Peyer's patch (tissue), 4 donors: ENCODE results near the gene MYO18B. TPM values are rescaled to one million over a fixed set of nuclear protein-coding genes. Genes with fewer than 3 reads are reported as not detected.

Source experiments
- DNase-seq, 3 donors: peaks; one replicate each; pipeline ENCODE4 v3.0.0-alpha.2; 2017 to 2019
- H3K27ac ChIP-seq, 4 donors: fragments of 200-600 bp; sonication (generic); one replicate each; pipeline ENCODE4 v1.5.1; 2016 to 2019
- H3K27me3 ChIP-seq, 2 donors: fragments of 200-600 bp; sonication (generic); one replicate each; pipeline ENCODE4 v1.5.1; 2019
- H3K36me3 ChIP-seq, 3 donors: fragments of 200-600 bp; sonication (generic); one replicate each; pipeline ENCODE4 v1.5.1; 2016 to 2019
- H3K4me1 ChIP-seq, 4 donors: fragments of 200-600 bp; sonication (generic); one replicate each; pipeline ENCODE4 v1.5.1; 2016 to 2019
- H3K4me3 ChIP-seq, 4 donors: fragments of 200-600 bp; sonication (generic); 1 replicate in 3 of 4; 2 replicates in 1 of 4; pipeline ENCODE4 v1.5.1; 2016 to 2019; ENCODE audit warnings: mild to moderate bottlenecking in 1 of 4
- H3K9me3 ChIP-seq, 4 donors: fragments of 200-600 bp; sonication (generic); one replicate each; pipeline ENCODE4 v1.5.1; 2016 to 2019; ENCODE audit warnings: mild to moderate bottlenecking in 1 of 4
- POLR2A ChIP-seq, 2 donors: fragments of 450-650 bp; IDR thresholded peaks; one replicate each; pipeline ENCODE4 v1.5.1; 2017; ENCODE audit warnings: antibody characterized with exemption in 2 of 2, mild to moderate bottlenecking in 2 of 2, moderate library complexity in 2 of 2
- total RNA-seq, 4 donors: library from RNA; depleted of rRNA; stranded (reverse); fragments of >200 nt; gene quantifications; one replicate each; pipeline ENCODE4 v1.1.0, GENCODE V29; 2016
- TF ChIP-seq, protein P1 (sequence below), 6 experiments: fragments of 450-650 bp in 4 of 6; fragments of 200-600 bp in 2 of 6; sonication (generic) in 1 of 6; IDR thresholded peaks; one replicate each; pipeline ENCODE4 v1.5.1; 2017 to 2019; ENCODE audit warnings: antibody characterized with exemption in 6 of 6, mild to moderate bottlenecking in 3 of 6, moderate library complexity in 1 of 6

The MYO18B gene
- total RNA-seq, 4 donors from 2014 or later = 0.28 to 0.83 TPM; not detected in 2

DNA sequence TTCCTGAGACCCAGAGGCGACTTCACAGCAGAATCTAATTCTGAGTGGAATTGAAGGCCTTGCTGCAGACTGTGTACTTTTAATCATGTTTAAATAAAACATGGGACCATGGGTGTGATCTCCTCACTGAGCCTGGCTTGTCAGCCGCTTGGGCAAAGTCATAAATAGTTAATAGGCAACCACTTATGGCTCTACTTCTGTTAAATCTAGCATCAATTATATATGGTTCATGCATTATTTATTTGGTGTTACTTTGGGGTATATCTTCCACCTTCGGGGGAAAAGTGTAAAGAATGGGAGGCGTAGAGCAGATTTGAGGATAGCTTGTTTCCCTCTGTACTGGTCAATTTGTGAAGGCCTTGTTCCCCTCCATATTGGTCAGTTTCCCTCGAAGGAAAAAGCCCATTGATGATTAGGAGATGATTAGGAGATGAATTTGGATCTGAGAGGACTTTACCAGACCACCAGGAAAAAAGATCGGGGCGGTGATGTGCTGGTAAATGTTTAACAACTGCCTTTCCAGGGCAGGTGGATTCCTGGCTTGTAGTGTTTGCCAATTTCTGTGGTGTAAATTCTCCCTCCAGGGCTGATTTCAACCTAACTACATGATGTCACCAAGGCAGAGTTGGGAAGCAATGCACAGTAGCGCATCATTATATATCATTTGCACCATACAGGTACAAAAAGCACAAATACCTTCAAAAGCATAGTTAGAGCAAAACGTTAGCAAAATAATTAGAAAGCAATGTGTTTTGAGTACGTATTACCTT is 223.2 kb downstream of the MYO18B start:
- no peaks in the 10 kb centered on the region for H3K36me3 ChIP-seq
- no peaks in the 10 kb centered on the region for H3K9me3 ChIP-seq
- no peaks in the 10 kb centered on the region for H3K4me1 ChIP-seq
- no peak for DNase-seq
- no peak overlapping the region for H3K27ac ChIP-seq
- no peak overlapping the region for H3K4me3 ChIP-seq
- TF ChIP-seq, protein P1, sequence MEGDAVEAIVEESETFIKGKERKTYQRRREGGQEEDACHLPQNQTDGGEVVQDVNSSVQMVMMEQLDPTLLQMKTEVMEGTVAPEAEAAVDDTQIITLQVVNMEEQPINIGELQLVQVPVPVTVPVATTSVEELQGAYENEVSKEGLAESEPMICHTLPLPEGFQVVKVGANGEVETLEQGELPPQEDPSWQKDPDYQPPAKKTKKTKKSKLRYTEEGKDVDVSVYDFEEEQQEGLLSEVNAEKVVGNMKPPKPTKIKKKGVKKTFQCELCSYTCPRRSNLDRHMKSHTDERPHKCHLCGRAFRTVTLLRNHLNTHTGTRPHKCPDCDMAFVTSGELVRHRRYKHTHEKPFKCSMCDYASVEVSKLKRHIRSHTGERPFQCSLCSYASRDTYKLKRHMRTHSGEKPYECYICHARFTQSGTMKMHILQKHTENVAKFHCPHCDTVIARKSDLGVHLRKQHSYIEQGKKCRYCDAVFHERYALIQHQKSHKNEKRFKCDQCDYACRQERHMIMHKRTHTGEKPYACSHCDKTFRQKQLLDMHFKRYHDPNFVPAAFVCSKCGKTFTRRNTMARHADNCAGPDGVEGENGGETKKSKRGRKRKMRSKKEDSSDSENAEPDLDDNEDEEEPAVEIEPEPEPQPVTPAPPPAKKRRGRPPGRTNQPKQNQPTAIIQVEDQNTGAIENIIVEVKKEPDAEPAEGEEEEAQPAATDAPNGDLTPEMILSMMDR (IDR thresholded peaks at IDR 0.05) = no peak
- no peak for TF ChIP-seq POLR2A (IDR thresholded peaks at IDR 0.05)
- H3K27me3 ChIP-seq = no peaks in the 10 kb centered on the region

DNA sequence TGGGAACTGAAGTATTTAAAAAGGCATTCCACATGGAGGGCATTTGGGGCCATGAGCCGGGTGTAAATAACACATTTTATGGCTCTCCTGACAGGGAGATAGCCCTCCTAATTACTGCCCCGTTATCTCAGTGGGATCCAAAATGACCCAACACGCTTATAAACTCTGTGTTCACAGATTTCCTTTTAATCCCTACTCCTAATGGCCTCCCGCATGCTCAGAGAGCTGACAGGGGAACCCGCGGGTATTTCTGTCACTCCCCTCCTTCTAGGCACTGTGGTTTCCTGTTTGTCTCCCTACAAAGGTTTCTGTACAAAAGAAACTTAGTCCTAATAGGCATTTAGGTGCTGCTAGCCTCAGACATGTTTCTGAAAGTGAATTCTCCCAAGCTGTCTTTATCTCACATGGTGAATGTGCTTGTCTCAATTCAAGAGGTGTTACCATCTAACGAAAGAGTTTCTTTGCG is 224.5 kb downstream of the MYO18B start:
- Histone ChIP-seq H3K9me3 (no peaks in the 10 kb centered on the region), H3K27me3 (no peaks in the 10 kb centered on the region), H3K4me1 (no peaks in the 10 kb centered on the region), H3K36me3 (no peaks in the 10 kb centered on the region), H3K27ac (no peak overlapping the region), H3K4me3 (no peak overlapping the region)
- DNase-seq = no peak
- TF ChIP-seq, protein P1 (IDR thresholded peaks at IDR 0.05) = no peak
- no peak for TF ChIP-seq POLR2A (IDR thresholded peaks at IDR 0.05)

DNA sequence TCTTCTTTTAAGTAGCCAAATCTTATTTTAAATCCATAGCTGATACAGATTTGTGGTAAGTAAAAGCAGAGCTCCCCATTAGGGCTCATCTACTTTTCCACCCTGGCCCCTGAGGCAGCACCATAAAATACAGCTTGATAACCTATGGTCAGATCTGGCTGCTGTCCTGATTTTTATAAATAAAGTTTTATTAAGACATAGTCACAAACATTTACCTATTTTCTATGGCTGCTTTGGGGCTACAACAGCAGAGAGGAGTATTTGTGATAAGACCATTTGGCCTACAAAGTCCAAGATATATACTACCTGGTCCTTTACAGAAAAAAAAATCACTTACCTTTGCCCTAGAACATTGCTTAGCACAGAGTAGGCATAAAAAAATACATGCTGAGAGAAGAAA is 227.3 kb downstream of the MYO18B start:
- Histone ChIP-seq H3K4me1 (no peaks in the 10 kb centered on the region), H3K27ac (no peak overlapping the region), H3K36me3 (no peaks in the 10 kb centered on the region), H3K9me3 (no peaks in the 10 kb centered on the region), H3K27me3 (no peaks in the 10 kb centered on the region), H3K4me3 (no peak overlapping the region)
- DNase-seq = no peak
- no peak for TF ChIP-seq POLR2A (IDR thresholded peaks at IDR 0.05)
- TF ChIP-seq, protein P1 (IDR thresholded peaks at IDR 0.05) = no peak

DNA sequence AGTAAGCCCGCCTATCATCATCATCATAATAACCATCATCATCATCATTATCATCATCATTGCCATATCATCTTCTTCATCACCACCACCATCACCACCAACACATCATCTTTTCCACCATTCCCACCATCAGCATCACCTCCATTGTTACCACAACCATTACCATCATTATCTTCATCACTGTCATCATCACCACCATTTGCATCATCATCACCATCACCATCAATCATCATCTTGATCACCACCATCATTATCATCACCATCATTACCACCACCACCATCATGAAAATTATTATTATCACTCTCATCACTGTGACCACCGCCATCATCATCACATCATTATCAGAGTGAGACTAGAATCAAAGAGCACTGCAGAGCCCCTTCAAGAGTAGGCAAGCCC is 227.9 kb downstream of the MYO18B start:
- no peaks in the 10 kb centered on the region for H3K9me3 ChIP-seq
- no peak overlapping the region for H3K27ac ChIP-seq
- H3K36me3 ChIP-seq = no peaks in the 10 kb centered on the region
- H3K27me3 ChIP-seq = no peaks in the 10 kb centered on the region
- H3K4me1 ChIP-seq = no peaks in the 10 kb centered on the region
- TF ChIP-seq POLR2A (IDR thresholded peaks at IDR 0.05) = no peak
- TF ChIP-seq, protein P1 (IDR thresholded peaks at IDR 0.05) = no peak
- no peak for DNase-seq
- H3K4me3 ChIP-seq = no peak overlapping the region

DNA sequence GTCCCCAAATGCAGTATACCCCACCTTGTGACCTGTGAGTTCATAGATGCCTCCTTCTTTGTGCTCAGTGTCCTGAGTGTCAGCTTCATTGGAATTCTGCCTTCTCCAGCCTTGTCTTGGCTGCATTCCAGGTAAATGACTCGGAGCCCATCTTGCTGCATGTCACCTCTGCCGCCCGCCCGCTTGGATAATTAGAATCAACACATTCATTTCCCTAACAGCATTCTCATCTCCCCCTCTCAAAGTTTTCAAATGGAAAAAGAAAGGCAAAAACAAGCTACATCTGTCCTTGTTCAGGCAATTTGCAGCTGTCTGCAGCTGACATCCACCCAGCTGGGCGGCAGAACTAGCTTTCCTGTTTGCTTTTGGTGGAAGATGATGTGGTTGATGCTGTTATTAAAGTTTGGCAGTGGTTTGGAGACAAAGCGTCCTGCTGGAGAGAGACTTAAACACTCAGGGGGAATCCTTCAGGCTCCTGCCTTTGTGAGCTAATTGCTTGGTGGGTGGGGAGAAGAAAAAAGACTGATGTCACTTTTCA is 228.5 kb downstream of the MYO18B start:
- no peaks in the 10 kb centered on the region for H3K4me1 ChIP-seq
- no peak overlapping the region for H3K4me3 ChIP-seq
- no peak for DNase-seq
- no peaks in the 10 kb centered on the region for H3K36me3 ChIP-seq
- no peaks in the 10 kb centered on the region for H3K9me3 ChIP-seq
- TF ChIP-seq, protein P1 (IDR thresholded peaks at IDR 0.05) = no peak
- no peak for TF ChIP-seq POLR2A (IDR thresholded peaks at IDR 0.05)
- no peaks in the 10 kb centered on the region for H3K27me3 ChIP-seq
- H3K27ac ChIP-seq = no peak overlapping the region
